NCI-H146 (cell line): ENCODE data around the gene TRIP13.
"Not testable (repeated sequence)": the region's sequence is repeated elsewhere in the genome, so short reads cannot be mapped to it uniquely, and the experiment has no call there.

ENCODE experiments used
- DNase-seq: peaks from one replicate; lab custom pipeline; 2025; lab: John Stamatoyannopoulos, UW

The TRIP13 gene

DNA sequence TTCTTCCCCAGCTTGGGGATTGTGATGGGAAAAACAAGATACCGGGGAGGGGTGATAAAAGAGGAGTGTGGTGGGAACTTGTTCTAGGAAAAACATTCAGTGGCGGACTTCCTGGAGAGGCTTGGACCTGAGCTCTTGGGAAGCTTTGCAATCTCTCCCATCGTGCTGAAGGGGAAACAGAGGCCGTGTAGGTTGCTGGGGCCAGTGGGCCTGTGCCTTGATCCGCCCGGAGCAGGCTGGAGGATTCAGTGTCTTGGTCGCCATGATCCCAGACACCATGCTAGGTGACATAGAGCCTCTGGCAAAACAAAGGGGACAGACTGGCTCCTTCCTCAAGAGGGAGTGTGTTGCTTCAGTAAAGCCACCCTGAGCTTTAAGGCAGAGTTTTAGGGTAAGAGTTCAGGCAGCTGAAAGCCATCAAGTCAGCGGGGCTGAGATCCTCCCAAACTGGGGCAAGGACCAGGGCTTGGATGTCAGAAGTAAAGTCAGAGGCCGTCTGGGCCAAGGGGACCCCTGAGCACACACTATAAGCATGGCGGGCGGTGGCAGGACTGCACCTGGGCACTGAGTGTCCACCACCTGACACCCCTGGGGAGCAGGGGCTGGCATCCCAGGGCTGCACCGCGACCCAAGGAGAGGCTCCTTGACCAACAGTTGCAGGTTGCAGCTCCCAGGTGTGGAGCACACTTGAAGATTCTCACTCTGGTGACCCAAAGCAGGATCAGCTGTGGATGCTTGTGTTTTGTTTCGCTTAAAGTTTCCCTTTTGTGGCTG is 44.7 kb downstream of the TRIP13 start:
- no peak for DNase-seq

DNA sequence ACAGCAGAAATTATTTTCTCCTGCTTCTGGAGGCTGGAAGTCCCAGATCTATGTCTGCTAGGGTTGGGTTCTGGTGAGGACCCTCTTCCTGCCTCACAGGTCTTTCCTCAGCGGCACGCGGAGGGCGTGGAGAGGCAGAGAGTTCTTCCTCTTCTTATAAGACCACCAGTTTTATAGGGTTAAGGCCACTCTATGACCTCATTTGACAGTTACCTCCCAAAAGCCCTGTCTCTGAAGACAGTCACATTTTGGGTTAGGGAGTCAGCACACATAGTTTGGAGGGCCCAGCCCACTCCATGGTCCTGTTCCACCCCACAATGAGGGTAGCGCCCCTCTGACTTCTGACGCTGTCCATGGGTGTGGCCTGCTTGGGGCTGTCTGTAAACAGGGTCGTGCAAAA is 46.7 kb downstream of the TRIP13 start:
- no peak for DNase-seq

DNA sequence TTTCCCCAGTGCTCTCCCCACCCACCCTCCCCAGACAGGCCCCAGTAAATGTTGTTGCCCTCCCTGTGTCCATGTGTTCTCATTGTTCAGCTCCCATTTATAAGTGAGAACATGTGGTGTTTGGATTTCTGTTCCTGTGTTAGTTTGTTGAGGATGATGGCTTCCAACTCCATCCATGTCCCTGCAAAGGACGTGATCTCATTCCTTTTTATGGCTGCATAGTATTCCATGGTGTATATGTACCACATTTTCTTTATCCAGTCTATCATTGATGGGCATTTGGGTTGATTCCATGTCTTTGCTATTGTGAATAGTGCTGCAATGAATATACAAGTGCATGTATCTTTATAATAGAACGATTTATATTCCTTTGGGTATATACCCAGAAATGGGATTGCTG is 48.1 kb downstream of the TRIP13 start:
- DNase-seq: not testable (repeated sequence)

DNA sequence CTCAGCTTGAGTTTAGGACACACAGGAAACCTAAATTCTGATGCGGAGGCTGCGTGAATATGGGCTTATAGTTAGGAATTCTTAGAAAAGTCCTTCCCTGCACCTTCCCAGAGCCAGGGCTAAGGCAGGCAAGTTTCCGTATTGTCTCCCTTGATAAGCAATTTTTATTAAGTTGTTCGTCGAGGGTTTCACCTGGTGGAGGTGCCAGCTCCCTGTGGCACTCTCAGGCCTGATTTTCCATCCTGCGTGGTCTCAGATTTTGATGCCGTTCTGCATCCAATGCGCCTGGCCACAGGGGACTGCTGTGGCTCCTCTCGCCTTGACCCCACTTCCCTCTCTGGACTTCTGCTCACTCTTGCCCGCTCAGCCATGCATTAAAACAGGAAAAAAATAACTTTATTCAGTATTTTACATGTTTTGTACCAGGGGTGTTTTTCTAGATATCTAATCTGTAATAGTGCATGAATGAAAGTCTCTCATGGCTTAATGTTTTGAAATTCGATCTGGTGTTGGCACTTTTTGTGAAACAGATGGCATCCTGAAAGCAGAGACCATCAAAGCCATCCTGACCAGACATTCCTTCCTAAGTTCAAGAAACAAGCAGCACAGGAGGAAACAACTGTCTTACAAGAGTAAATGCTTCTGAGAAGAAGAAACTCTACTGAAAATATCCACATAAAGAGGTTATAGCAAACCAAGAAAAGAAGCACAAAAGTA is 50.7 kb downstream of the TRIP13 start:
- DNase-seq: no peak

DNA sequence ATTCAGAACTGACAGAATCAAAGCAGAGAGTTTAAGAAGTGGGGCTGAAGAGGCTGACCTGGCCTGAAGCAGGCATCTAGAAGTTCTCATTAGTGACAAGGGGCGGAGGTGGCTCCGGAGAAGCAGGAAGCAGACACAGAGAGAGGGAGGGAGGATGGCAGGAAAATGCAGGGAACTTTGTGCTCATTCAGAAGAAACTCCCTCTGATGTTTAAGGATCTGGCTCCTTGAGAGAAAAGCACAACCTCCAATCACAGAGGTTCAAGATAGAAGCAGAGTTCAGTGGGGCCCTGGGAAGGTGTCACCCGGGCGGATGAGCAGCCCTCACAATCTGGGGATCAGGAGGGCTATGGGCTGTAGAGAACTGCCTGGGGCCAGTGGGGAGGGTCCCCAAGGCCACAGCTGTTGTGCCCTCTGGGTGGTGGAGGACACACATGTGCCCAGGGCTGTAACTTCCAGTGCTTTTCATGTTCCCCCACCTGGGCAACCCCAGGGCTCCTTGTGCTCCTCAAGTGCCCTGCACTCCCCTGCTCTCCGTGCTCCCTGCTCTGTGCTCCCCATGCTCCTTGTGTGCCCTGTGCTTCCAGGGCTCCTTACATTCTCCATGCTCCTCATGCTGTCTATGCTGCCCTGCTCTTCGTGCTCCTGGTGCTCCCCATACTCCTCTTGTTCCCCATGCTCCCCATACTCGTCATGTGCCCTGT is 51.4 kb downstream of the TRIP13 start:
- no peak for DNase-seq

DNA sequence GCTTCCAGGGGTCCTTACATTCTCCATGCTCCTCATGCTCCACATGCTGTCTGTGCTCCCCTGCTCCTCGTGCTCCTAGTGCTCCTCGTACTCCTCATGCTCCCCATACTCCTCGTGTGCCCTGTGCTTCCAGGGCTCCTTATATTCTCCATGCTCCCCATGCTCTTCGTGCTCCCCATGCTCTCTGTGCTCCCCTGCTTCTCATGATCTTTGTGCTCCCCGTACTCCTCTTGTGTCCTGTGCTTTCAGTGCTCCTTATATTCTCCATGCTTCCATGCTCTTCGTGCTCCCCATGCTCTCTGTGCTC is 51.9 kb downstream of the TRIP13 start:
- DNase-seq: no peak

DNA sequence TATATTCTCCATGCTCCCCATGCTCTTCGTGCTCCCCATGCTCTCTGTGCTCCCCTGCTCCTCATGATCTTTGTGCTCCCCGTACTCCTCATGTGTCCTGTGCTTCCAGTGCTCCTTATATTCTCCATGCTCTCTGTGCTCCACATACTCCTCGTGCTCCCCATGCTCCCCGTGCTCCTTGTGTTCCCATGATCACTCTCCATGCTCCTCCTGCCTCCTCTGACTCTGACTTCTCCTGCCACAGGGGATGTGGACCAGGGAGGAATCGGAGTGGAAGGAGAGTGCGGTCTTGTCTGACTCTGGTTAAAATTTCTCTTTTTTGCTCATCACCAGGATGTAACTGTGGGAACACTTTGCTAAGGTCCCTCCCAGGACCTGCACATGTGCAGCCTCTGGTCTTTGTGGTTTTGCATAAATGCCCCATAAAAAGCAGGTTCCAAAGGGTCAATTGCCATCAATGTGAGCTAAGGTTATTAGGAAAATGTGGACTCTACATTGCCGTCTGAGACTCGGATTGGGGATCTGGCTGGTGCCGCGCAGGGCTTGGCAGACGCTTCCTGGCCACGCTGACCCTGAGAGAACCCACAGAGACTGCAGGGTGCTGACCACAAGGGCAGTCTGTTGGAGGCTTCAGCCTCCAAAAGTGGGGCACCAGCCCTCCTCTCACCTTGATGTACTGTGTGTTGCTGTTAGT is 52.5 kb downstream of the TRIP13 start:
- DNase-seq: no peak

DNA sequence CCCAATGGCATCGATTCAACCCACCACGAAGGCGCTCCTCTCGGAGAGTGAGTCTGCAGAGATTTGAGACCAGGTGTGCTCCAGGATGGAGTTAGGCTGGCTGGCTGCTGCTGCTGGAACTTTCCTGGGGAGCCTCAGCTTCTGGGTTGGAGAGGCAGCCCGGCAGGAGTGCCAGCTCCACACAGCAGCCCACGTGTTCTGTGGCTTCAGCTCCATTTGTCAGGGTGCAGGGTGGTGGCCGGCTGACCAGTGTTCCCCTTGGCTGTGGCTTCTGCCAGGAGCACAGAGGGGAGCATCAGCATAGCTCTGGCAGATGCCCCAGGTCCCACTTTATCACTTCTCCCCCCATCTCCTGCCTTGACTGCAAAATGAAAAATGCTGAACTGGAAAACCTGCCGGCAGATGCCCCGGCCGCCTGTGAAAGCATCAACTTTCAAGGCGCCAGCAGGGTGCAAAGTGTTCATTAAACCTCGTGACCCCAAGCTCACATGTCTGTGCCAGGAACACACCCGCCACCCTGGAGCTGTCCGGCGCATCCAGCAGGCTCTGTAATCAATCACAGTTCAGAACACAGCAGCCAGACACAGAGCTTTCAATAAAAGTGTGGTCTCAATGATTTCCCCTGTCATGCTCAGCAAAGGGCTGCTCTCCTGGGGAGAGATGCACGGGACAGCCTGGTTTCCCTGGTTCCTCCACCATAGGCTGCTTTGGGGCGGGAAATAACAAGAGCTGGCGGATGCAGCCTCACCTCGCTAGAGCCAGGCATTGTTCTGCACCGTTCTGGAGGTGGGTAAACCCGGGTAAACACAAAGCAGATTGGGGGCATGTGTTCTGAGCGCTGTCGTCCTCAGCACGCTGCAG is 53.2 kb downstream of the TRIP13 start:
- DNase-seq: peak; percentile 54

DNA sequence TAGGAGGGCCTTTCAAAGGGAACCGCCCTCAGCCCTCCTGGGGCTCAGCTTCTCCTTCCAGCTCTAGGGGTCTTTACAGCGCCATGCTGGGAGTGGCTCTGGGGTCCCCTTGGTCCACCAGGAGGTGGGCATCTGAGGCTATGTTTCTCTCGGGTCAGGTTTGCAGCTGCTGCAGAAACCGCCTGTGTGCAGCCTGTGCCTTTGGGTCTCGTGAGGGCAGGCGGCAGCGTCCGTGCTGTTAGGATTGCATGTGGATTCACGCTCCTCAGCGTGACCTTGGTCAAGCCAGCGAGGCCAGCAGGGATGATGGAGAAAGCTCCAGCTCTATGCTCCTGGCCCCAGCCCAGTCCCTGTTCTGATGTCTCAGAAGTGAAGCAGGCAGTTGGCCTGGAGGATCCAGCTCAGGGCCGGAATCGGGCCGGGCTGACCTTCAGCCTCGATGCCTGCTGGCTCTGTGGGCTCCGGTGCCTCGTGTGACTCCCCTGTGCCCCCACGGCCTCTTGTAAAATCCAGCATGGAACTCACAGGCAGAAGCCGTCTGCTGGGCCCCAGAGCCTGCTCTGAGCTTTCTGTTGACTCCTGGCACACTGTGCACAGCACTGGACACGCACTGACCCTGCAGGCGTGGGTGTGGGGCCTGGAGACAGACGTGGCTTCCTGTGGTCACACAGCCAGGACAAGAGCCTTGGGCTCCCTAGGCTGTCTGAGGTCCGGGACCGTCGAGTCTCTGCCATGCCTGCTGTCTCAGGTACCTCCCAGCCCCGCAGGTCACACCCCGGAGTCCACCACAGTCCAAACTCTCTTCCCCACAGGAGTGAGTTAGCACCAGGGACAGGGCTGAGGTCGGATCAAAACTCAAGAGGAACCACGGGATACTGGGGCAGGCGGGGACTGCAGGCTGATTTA is 54.3 kb downstream of the TRIP13 start:
- DNase-seq: no peak

DNA sequence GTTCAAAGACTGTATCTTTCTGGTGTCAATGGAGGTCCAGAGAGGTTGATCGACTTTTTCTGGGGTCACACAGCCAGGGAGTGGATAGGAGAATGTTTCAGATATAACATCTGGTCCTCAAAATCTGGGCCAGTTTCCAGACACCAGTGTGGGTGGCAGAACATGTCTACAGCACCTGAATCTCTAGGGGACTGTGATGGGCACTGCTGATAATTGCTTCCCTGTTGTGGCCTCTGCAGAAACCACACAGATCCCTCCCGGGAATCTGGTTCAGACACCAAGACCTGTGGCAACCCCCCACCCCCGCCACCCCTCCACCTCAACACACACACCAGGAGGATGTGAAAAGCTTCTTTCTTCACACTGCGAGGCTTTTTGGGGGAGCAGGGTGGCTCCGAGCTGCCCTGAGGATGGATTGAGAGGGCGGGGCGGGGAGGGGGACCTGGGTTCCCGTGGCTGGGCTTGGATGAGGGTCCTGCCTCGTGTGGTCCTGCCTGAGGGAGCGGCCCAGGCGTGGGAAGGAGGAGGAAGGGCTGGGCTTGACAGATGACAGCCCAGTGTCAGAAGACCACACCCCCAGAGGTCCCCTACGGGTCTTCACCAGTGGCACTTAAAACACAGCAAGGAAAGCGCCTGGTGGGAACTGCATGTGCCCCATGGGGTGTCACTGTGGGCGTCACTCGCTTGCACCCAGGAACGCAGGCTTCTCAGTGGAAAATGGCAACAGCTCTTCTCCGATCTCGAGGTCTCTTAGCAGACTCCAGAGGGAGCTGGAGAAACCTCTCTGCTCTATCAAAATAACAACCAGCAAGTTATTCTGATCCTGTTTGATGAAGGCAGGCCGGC is 55.2 kb downstream of the TRIP13 start:
- no peak for DNase-seq

DNA sequence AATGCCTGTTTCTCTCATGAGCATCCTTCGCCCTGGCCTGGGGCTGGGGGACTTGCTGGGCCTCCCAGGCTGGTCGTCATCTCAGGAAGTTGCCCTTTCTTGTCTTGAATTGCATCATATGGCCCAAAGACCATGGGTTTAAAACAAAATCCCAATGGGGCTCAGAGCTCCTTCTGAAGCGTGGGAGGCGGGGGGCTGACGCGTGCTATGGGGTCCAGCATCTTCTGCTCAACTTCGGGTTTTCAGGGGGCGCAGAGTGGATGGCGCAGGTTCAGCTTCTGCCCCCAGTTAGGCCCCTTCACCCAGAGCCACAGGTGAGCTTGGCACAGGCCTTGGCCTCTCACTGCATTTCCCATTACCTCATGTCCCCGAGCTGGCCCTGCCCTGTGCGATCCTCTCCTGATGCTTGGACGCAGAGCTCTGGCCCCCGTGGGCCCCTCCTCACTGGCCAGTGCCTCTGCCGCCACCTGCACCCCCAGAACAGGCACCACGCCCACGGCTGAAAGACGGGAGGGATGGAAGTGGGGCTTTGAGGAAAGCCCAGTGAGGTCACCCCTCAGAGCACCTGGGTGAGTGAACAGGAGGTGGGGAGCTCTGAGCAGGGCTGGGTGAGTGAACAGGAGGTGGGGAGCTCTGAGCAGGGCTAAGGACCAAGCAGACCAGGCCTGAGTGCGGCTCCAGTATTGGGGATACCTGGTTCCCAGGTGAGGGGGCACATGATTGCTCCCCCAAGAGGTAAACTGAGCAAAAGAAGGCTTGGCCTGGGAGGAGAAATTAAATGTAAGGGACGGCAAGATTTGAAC is 56.0 kb downstream of the TRIP13 start:
- no peak for DNase-seq

DNA sequence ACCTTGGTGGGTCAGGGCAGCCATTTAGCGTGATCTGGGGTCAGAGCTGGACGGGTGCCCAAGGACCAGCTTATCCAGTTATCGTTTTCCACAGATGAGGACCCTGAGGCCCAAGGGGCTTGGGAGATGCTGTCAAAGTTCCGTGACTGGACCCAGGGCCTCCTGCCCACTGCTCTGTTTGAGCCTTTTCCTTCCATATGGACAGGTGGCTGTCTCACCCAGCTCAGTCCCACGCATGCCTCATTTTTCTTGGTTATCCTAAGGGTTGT is 56.5 kb downstream of the TRIP13 start:
- no peak for DNase-seq

DNA sequence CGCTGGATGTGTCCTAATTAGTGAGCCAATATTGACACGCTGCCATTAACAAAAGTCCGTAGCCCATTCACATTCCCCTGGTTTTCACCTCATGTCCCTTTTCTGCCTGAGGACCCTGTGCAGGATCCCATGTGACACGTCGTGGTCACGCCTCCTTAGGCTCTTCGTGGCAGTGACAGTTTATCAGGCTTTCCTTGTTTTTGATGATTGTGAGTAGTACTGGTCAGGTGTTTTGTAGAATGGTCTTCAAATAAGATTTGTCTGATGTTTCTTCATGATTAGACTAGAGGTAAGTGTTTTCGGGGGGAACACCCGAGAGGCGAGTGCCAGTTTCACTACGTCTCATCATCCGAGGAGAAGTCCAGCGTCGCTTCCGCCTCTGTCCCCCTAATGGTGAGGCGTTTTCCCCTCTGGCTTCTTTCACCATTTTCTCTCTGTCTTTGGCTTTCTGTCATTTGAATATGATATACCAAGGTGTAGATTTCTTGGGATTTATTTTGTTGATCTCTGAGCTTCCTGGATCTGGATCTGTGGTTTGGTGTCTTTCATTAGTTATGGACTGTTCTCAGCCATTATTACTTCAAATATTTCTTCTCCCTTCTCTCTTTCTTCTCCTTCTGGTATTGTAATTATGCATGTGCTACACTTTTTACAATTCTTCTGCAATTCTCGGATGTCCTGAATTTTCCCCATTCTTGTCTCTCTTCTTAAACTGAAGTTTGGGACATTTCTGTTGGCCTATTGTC is 57.3 kb downstream of the TRIP13 start:
- DNase-seq: peak; percentile 56

DNA sequence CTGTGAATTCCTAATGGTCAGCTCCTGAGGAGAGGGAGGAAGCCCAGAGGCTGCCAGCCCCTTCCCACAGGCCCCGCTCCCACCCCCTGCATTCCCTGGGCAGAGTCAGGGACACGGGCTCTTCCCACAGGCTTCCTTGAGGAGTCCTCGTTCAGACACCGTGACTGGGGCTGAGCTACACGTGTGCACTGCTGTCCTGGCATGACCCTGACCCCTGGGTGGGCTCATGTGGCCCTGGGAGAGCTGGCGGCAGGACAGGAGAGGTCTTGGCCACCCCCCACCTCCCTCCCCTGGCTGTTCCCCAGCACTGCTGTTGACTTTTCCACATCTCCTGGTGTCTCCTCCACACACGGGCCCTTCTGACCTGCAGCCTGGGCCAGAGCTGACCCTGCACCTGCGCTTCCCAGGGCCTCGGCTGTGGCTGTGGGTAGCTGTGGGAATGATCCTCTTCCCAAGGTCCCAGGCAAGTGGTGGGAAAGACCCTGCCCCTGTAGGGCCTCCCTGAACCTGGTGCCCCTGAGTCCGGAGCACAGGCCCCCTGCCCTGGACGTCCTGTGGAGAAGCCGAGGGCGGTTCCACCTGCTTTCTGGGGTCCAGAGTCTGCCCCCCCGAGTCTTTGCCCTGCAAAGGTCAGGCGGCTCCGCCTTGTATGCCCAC is 59.4 kb downstream of the TRIP13 start:
- DNase-seq: no peak

DNA sequence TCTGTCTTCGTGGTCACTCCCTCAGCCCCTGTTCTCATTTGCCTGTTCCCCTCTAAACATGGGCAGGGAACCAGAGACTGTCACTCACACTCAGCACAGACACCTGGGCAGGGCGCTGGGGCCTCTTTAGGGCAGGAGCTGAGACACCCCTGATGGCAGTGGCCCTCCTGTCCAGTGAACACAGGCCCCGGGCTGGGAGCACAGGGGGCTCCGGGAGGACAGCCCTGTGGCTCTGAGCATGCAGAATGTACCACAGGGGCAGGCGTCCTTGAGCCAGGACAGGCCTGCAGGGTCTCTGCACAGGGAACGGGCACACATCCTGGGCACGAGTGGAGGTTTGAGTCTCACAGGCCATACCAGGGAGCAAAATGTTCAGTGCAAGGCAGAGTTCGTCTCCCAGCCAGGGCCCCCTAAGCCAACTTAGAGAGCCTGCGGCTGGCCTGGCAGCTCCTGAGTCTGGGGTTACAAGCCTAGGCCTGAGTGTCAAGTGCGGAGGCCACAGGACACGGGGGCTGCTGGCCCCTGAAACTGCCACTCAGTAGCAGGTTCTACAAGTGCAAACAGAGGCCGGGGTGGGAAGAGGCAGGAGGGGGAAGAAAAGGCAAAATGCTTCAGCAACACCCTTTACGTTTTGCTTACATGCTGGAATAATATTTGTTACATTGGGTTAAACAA is 60.0 kb downstream of the TRIP13 start:
- no peak for DNase-seq

DNA sequence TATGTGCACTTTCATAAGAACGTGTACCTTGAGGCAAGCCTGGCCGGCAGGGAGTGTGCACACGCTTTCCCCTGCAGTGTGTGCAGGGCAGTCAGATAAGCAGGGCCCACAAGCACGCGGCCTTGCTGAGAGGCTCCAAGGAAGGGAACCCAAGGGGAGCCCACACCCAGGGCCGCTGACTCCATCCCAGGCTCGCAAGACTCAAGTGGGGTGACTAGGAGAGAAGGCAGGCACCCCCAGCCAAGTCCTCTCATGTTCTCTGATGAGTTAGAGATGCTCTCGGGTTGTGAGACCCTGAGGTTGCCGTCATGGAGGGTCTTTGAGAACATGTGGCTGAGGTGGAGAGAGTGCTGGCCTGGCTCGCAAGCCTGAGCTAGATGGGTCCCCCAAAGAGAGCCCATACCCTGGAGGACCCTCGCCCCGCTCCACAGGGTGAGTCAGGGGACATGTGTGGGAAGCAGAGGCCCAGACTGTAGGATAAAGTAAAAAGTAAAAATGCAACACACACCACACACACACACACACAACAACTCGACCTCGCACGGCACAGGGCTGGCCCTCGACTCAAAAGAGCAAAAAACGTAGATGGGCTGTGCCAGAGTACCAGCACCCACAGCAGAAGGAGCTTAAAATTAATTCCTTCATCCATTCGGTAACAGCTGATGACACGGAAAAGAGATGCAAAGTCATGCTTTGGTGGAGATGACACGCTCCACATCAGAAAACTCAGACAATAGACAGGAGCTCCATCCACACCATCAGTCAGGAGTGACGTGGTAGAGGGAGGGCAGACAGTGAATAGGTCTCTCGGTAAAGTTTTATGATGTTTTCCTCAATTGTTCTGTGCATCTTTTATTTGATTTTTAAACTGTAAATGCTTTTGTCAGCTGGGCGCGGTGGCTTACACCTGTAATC is 61.1 kb downstream of the TRIP13 start:
- no peak for DNase-seq
